HG03025 (cell line): Measurements from ENCODE around the gene TEPSIN.
"Not testable (repeated sequence)": the region's sequence is repeated elsewhere in the genome, so short reads cannot be mapped to it uniquely, and the experiment has no call there.

ENCODE experiments used
- ATAC-seq: cut with Tn5 transposase; IDR thresholded peaks from one replicate; pipeline ENCODE4 v1.9.1; 2021; ENCODE audit warnings: mild to moderate bottlenecking, moderate library complexity; ENCODE audit not compliant: unreplicated experiment, low FRiP score

TEPSIN gene

GRCh38 chr17:81237591-81238489 lies 1.0 kb downstream of the TEPSIN start:
- no peak for ATAC-seq

GRCh38 chr17:81236784-81237183 lies 2.1 kb downstream of the TEPSIN start:
- ATAC-seq = no peak

GRCh38 chr17:81235822-81236740 lies 2.8 kb downstream of the TEPSIN start:
- no peak for ATAC-seq

GRCh38 chr17:81234940-81235821 lies 3.7 kb downstream of the TEPSIN start:
- ATAC-seq = no peak

- no peak for ATAC-seq
Observed at GRCh38 chr17:81234506-81234855, 4.4 kb downstream of the TEPSIN start.

- ATAC-seq = no peak
Observed at GRCh38 chr17:81233811-81234505, 4.9 kb downstream of the TEPSIN start.

- no peak for ATAC-seq
Observed at GRCh38 chr17:81233316-81233715, 5.5 kb downstream of the TEPSIN start.

- no peak for ATAC-seq
Observed at GRCh38 chr17:81232616-81233241, 6.1 kb downstream of the TEPSIN start.

GRCh38 chr17:81231766-81232581 lies 6.9 kb downstream of the TEPSIN start:
- no peak for ATAC-seq

- ATAC-seq = no peak
Observed at GRCh38 chr17:81231121-81231645, 7.7 kb downstream of the TEPSIN start.

- ATAC-seq = no peak
Observed at GRCh38 chr17:81230043-81230820, 8.6 kb downstream of the TEPSIN start.

GRCh38 chr17:81229666-81229920 lies 9.3 kb downstream of the TEPSIN start:
- ATAC-seq = no peak

- no peak for ATAC-seq
Observed at GRCh38 chr17:81228834-81229665, 9.8 kb downstream of the TEPSIN start.

GRCh38 chr17:81228420-81228819 lies 10.4 kb downstream of the TEPSIN start:
- no peak for ATAC-seq

GRCh38 chr17:81227630-81228029 lies 11.2 kb downstream of the TEPSIN start:
- not testable (repeated sequence) for ATAC-seq

- no peak for ATAC-seq
Observed at GRCh38 chr17:81223762-81224130, 15.1 kb downstream of the TEPSIN start.
